Lower lobe of right lung (tissue), 2 donors: ENCODE measurements around the gene TCAP. TPM values are rescaled to one million over a fixed set of nuclear protein-coding genes. Genes with fewer than 3 reads are reported as not detected.
"Not testable (repeated sequence)": the region's sequence is repeated elsewhere in the genome, so short reads cannot be mapped to it uniquely, and the experiment has no call there.

Source experiments
- ATAC-seq, 2 donors: fragments of 200-7000 bp; cut with Tn5 transposase; one replicate each; pipeline ENCODE4 v1.9.1; 2020 to 2022; ENCODE audit warnings: mild to moderate bottlenecking in 2 of 2, moderate library complexity in 2 of 2
- DNase-seq: peaks from one replicate; pipeline ENCODE4 v3.0.0-alpha.2; 2020
- H3K27ac ChIP-seq: fragments of 200-600 bp; one replicate; pipeline ENCODE4 v1.8.0; 2022
- H3K27me3 ChIP-seq: fragments of 200-600 bp; one replicate; pipeline ENCODE4 v1.8.0; 2022; ENCODE audit warnings: low read depth
- H3K36me3 ChIP-seq: fragments of 200-600 bp; one replicate; pipeline ENCODE4 v1.8.0; 2022; ENCODE audit warnings: mild to moderate bottlenecking
- H3K4me1 ChIP-seq: fragments of 200-600 bp; one replicate; pipeline ENCODE4 v1.8.0; 2022
- H3K4me3 ChIP-seq: fragments of 200-600 bp; one replicate; pipeline ENCODE4 v1.8.0; 2022; ENCODE audit warnings: mild to moderate bottlenecking
- H3K9me3 ChIP-seq: fragments of 200-600 bp; one replicate; pipeline ENCODE4 v1.8.0; 2022
- intact Hi-C: fragments of 100-400 bp; cut with DNase I; formaldehyde crosslinking; loops from one replicate; pipeline ENCODE4 v1.11.0; 2022
- total RNA-seq: library from RNA; stranded (reverse); fragmentation: NEBNext Ultra II Directional; extraction: Animal tissue kit (Norgen Biotek cat#: 25700); gene quantifications from one replicate; pipeline ENCODE4 v1.2.1, GENCODE V29; 2021
- TF ChIP-seq, protein P1 (sequence below): fragments of 200-600 bp; IDR thresholded peaks from one replicate; pipeline ENCODE4 v1.8.0; 2022; ENCODE audit warnings: antibody characterized with exemption, mild to moderate bottlenecking
- donor health status: DM: no; HTN: yes; CAD: no; lungs with severe emphysema.

Gene TCAP
- total RNA-seq, 1 donor from 2014 or later, result 3.7 TPM

DNA sequence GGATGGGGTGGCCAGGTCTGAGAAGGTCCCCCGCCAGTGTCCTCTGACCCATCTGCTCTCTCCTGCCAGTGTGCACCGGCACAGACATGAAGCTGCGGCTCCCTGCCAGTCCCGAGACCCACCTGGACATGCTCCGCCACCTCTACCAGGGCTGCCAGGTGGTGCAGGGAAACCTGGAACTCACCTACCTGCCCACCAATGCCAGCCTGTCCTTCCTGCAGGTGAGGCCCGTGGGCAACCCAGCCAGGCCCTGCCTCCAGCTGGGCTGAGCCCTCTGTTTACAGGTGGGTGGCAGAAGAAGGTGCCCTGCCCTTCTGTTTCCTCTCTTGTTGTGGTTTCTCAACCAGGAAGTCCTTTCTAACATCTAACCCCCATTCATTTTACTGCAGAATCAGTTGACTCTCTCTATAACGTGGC, 41.8 kb downstream of the TCAP start:
- intact Hi-C loops, result no loop called here
- Histone ChIP-seq H3K27me3 (no peaks in the 10 kb centered on the region), H3K4me3 (no peak overlapping the region), H3K4me1 (peaks cover 53% of the 10 kb centered on the region), H3K9me3 (no peaks in the 10 kb centered on the region), H3K36me3 (peaks cover 52% of the 10 kb centered on the region), H3K27ac (peak overlapping the region; percentile 76)
- DNase-seq, result no peak
- TF ChIP-seq, protein P1, sequence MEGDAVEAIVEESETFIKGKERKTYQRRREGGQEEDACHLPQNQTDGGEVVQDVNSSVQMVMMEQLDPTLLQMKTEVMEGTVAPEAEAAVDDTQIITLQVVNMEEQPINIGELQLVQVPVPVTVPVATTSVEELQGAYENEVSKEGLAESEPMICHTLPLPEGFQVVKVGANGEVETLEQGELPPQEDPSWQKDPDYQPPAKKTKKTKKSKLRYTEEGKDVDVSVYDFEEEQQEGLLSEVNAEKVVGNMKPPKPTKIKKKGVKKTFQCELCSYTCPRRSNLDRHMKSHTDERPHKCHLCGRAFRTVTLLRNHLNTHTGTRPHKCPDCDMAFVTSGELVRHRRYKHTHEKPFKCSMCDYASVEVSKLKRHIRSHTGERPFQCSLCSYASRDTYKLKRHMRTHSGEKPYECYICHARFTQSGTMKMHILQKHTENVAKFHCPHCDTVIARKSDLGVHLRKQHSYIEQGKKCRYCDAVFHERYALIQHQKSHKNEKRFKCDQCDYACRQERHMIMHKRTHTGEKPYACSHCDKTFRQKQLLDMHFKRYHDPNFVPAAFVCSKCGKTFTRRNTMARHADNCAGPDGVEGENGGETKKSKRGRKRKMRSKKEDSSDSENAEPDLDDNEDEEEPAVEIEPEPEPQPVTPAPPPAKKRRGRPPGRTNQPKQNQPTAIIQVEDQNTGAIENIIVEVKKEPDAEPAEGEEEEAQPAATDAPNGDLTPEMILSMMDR, result no peak
- no peak for ATAC-seq

DNA sequence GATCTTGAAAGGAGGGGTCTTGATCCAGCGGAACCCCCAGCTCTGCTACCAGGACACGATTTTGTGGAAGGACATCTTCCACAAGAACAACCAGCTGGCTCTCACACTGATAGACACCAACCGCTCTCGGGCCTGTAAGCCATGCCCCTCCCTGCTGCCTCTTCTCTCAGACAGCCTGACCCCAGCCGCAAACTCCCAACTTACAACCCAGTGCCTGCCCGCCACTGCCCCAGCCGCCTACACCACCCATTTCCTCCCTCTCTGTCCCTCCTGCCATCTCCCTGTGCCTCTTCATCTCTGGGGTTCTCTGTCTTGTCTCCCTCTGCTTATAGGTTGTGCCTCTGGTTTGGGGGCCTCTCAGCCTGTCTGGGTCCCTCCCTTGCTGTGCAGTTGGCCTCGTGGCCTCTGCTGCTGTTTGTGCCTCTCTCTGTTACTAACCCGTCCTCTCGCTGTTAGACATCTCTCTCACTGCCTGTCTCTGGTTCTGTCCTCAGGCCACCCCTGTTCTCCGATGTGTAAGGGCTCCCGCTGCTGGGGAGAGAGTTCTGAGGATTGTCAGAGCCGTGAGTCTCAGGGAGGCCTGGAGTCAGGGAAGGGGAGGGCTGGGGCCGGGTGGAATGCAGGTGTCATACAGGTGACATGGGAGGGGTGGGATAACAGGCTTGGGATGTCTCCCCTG, 44.3 kb downstream of the TCAP start:
- Histone ChIP-seq H3K9me3 (no peaks in the 10 kb centered on the region), H3K4me3 (no peak overlapping the region), H3K27me3 (no peaks in the 10 kb centered on the region), H3K4me1 (peaks cover 28% of the 10 kb centered on the region), H3K36me3 (peaks cover 74% of the 10 kb centered on the region), H3K27ac (no peak overlapping the region)
- ATAC-seq (no peak), DNase-seq (no peak)
- intact Hi-C loops, result no loop called here
- TF ChIP-seq, protein P1, result no peak

DNA sequence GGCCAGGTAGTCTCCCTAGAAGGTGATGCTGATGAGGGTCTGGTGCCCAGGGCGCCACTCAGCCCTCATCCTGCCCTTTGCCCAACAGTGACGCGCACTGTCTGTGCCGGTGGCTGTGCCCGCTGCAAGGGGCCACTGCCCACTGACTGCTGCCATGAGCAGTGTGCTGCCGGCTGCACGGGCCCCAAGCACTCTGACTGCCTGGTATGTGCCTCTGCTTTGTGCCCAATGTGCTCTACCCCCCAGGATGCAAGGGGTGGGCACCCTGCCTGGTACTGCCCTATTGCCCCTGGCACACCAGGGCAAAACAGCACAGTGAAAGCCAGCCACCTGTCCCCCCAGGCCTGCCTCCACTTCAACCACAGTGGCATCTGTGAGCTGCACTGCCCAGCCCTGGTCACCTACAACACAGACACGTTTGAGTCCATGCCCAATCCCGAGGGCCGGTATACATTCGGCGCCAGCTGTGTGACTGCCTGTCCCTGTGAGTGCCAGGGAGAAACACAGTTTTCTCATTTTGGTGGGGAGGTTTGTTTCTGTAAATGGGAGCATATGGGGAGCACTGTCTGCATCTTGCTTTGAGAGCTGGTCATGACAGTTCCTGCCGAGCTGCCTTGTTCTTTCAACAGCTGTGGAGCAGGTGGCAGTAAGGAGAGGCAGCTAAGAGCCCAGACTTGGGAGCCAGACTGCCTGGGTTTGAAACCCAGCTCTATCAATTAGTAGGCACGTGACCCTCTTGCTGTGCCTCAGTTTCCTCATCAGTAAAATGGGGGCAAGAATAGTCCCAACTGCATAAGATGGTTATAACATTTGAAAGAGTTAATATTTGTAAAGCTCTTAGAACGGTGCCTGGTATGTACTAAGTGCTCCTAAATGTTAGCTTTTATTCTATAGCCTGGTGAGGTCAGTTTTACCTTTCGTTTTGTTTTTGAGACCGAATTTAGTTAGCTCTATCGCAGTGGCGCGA, 45.1 kb downstream of the TCAP start:
- no peak overlapping the region for H3K4me3 ChIP-seq
- H3K27me3 ChIP-seq, result no peaks in the 10 kb centered on the region
- no peaks in the 10 kb centered on the region for H3K9me3 ChIP-seq
- peaks cover 22% of the 10 kb centered on the region for H3K4me1 ChIP-seq
- DNase-seq (no peak), ATAC-seq (no peak)
- TF ChIP-seq, protein P1, result no peak
- H3K36me3 ChIP-seq, result peaks cover 82% of the 10 kb centered on the region
- intact Hi-C loops, result no loop called here
- no peak overlapping the region for H3K27ac ChIP-seq

DNA sequence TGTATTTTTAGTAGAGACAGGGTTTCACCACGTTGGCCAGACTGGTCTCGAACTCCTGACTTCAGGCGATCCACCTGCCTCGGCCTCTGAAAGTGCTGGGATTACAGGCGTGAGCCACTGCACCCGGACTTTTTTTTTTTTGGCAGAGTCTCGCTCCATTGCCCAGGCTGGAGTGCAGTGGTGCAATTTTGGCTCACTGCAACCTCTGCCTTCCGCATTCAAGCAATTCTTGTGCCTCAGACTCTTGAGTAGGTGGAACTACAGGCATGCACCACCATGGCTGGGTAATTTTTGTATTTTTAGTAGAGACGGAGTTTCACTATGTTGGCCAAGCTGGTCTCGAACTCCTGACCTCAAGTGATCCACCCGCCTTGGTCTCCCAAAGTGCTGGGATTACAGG, 45.9 kb downstream of the TCAP start:
- Histone ChIP-seq H3K4me1 (peaks cover 15% of the 10 kb centered on the region), H3K36me3 (peaks cover 90% of the 10 kb centered on the region)
- H3K4me3 ChIP-seq, H3K9me3 ChIP-seq, H3K27me3 ChIP-seq, intact Hi-C loops, DNase-seq, H3K27ac ChIP-seq, ATAC-seq: not testable (repeated sequence)

DNA sequence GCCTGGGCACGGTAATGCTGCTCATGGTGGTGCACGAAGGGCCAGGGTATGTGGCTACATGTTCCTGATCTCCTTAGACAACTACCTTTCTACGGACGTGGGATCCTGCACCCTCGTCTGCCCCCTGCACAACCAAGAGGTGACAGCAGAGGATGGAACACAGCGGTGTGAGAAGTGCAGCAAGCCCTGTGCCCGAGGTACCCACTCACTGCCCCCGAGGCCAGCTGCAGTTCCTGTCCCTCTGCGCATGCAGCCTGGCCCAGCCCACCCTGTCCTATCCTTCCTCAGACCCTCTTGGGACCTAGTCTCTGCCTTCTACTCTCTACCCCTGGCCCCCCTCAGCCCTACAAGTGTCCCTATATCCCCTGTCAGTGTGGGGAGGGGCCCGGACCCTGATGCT, 46.7 kb downstream of the TCAP start:
- no peaks in the 10 kb centered on the region for H3K27me3 ChIP-seq
- intact Hi-C loops, result no loop called here
- no peak overlapping the region for H3K27ac ChIP-seq
- TF ChIP-seq, protein P1, result no peak
- H3K9me3 ChIP-seq, result no peaks in the 10 kb centered on the region
- H3K36me3 ChIP-seq, result peaks cover 96% of the 10 kb centered on the region
- peaks cover 9% of the 10 kb centered on the region for H3K4me1 ChIP-seq
- H3K4me3 ChIP-seq, result no peak overlapping the region
- ATAC-seq, result no peak
- no peak for DNase-seq

DNA sequence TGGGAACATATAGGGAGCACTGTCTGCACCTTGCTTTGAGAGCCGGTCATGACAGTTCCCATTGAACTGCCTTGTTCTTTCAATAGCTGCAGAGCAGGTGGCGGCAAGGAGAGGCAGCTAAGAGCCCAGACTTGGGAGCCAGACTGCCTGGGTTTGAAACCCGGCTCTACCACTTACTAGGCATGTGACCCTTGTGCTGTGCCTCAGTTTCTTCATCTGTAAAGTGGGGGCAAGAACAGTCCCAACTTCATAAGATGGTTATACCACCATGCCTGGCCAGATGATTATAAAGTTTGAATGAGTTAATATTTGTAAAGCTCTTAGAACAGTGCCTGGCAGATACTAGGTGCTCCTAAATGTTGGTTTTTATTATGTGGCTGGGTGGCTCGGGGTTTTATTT, 49.1 kb downstream of the TCAP start:
- Histone ChIP-seq H3K36me3 (peaks cover 93% of the 10 kb centered on the region), H3K27me3 (no peaks in the 10 kb centered on the region), H3K27ac (no peak overlapping the region), H3K9me3 (no peaks in the 10 kb centered on the region), H3K4me1 (no peaks in the 10 kb centered on the region), H3K4me3 (no peak overlapping the region)
- TF ChIP-seq, protein P1, result no peak
- DNase-seq, result no peak
- intact Hi-C loops, result no loop called here
- ATAC-seq, result no peak
